Mucosa of rectum (tissue), 2 donors: ENCODE results near the gene MYO15B.

Experiments used
- H3K27ac ChIP-seq, 2 donors: one replicate each; pipeline ENCODE4 v1.7.0; 2013; ENCODE audit warnings: inconsistent platforms in 2 of 2, low read depth in 2 of 2, low read length in 2 of 2
- H3K27me3 ChIP-seq, 2 donors: one replicate each; pipeline ENCODE4 v1.7.0; 2013; ENCODE audit warnings: low read length in 2 of 2; ENCODE audit not compliant: control insufficient read depth in 2 of 2, insufficient read depth in 2 of 2
- H3K36me3 ChIP-seq, 2 donors: one replicate each; pipeline ENCODE4 v1.7.0; 2013; ENCODE audit warnings: low read length in 2 of 2; ENCODE audit not compliant: control insufficient read depth in 2 of 2, insufficient read depth in 2 of 2
- H3K4me1 ChIP-seq, 2 donors: one replicate each; pipeline ENCODE4 v1.7.0; 2013; ENCODE audit warnings: low read length in 2 of 2, mild to moderate bottlenecking in 1 of 2; ENCODE audit not compliant: control insufficient read depth in 2 of 2, insufficient read depth in 2 of 2
- H3K4me3 ChIP-seq, 2 donors: one replicate each; pipeline ENCODE4 v1.7.0; 2013; ENCODE audit warnings: low read length in 2 of 2
- H3K9ac ChIP-seq, 2 donors: one replicate each; pipeline ENCODE4 v1.7.0; 2013; ENCODE audit warnings: low read length in 2 of 2, low read depth in 1 of 2, mild to moderate bottlenecking in 1 of 2
- H3K9me3 ChIP-seq, 2 donors: one replicate each; pipeline ENCODE4 v1.7.0; 2013; ENCODE audit warnings: low read length in 2 of 2; ENCODE audit not compliant: control insufficient read depth in 2 of 2
- donor health status: healthy.
- donor health status: Normal muscosa, but diverticular disease.

MYO15B gene

GRCh38 chr17:75642182-75642783 lies 54.7 kb downstream of the MYO15B start:
- H3K4me3 ChIP-seq: no peak overlapping the region
- H3K9me3 ChIP-seq: no peaks in the 10 kb centered on the region
- peak overlapping the region; percentile 74 to 88 for H3K27ac ChIP-seq
- H3K36me3 ChIP-seq: no peaks in the 10 kb centered on the region
- peak overlapping the region; percentile 27 for H3K9ac ChIP-seq
- H3K27me3 ChIP-seq: no peaks in the 10 kb centered on the region
- H3K4me1 ChIP-seq: peaks cover 48 to 70% of the 10 kb centered on the region in 2 donors

GRCh38 chr17:75642784-75643642 lies 55.4 kb downstream of the MYO15B start:
- H3K27ac ChIP-seq: peak overlapping the region; percentile 74 to 88
- no peaks in the 10 kb centered on the region for H3K27me3 ChIP-seq
- H3K36me3 ChIP-seq: no peaks in the 10 kb centered on the region
- no peak overlapping the region for H3K4me3 ChIP-seq
- peak overlapping the region; percentile 24 to 27 for H3K9ac ChIP-seq
- peaks cover 45 to 64% of the 10 kb centered on the region in 2 donors for H3K4me1 ChIP-seq
- no peaks in the 10 kb centered on the region for H3K9me3 ChIP-seq

- no peaks in the 10 kb centered on the region for H3K27me3 ChIP-seq
- peak overlapping the region; percentile 74 to 88 for H3K27ac ChIP-seq
- H3K4me1 ChIP-seq: peaks cover 45 to 64% of the 10 kb centered on the region in 2 donors
- H3K9ac ChIP-seq: peak overlapping the region in 1 of 2 donors; percentile 27
- H3K36me3 ChIP-seq: no peaks in the 10 kb centered on the region
- H3K9me3 ChIP-seq: no peaks in the 10 kb centered on the region
- no peak overlapping the region for H3K4me3 ChIP-seq
These were observed 56.0 kb downstream of the MYO15B start for GRCh38 chr17:75643643-75644017.

GRCh38 chr17:75645501-75645888 lies 57.9 kb downstream of the MYO15B start:
- Histone ChIP-seq H3K27ac (peak overlapping the region; percentile 98 to 99), H3K4me3 (peak overlapping the region; percentile 46 to 47), H3K36me3 (peaks cover 5 to 14% of the 10 kb centered on the region in 2 donors), H3K4me1 (peaks cover 37 to 56% of the 10 kb centered on the region in 2 donors), H3K9ac (peak overlapping the region; percentile 56 to 78), H3K27me3 (no peaks in the 10 kb centered on the region), H3K9me3 (no peaks in the 10 kb centered on the region)

GRCh38 chr17:75645889-75646637 lies 58.5 kb downstream of the MYO15B start:
- Histone ChIP-seq H3K4me3 (peak overlapping the region; percentile 51 to 59), H3K27ac (peak overlapping the region; percentile 98 to 99), H3K4me1 (peaks cover 37 to 58% of the 10 kb centered on the region in 2 donors), H3K9ac (peak overlapping the region; percentile 57 to 78), H3K36me3 (peaks cover 10 to 20% of the 10 kb centered on the region in 2 donors), H3K27me3 (no peaks in the 10 kb centered on the region), H3K9me3 (no peaks in the 10 kb centered on the region)

- H3K36me3 ChIP-seq: peaks cover 10 to 20% of the 10 kb centered on the region in 2 donors
These were observed 59.0 kb downstream of the MYO15B start for GRCh38 chr17:75646638-75646992.

GRCh38 chr17:75647061-75647460 lies 59.5 kb downstream of the MYO15B start:
- Histone ChIP-seq H3K27ac (peak overlapping the region; percentile 98 to 99), H3K9me3 (no peaks in the 10 kb centered on the region), H3K4me3 (peak overlapping the region in 1 of 2 donors; percentile 51), H3K4me1 (peaks cover 30 to 50% of the 10 kb centered on the region in 2 donors), H3K36me3 (peaks cover 10 to 20% of the 10 kb centered on the region in 2 donors), H3K27me3 (no peaks in the 10 kb centered on the region), H3K9ac (peak overlapping the region; percentile 14 to 78)

More at GRCh38 chr17:75646638-75646992, 59.0 kb downstream of the MYO15B start:
- H3K9me3 ChIP-seq: no peaks in the 10 kb centered on the region
- peak overlapping the region; percentile 51 to 59 for H3K4me3 ChIP-seq
- peak overlapping the region; percentile 57 to 78 for H3K9ac ChIP-seq
- peak overlapping the region; percentile 98 to 99 for H3K27ac ChIP-seq
- H3K27me3 ChIP-seq: no peaks in the 10 kb centered on the region
- H3K4me1 ChIP-seq: peaks cover 35 to 55% of the 10 kb centered on the region in 2 donors

- Histone ChIP-seq H3K27ac (peak overlapping the region in 1 of 2 donors; percentile 98), H3K27me3 (no peaks in the 10 kb centered on the region), H3K36me3 (peaks cover 10 to 23% of the 10 kb centered on the region in 2 donors), H3K9ac (no peak overlapping the region), H3K4me1 (peaks cover 23 to 42% of the 10 kb centered on the region in 2 donors), H3K9me3 (no peaks in the 10 kb centered on the region), H3K4me3 (no peak overlapping the region)
These were observed 60.3 kb downstream of the MYO15B start for GRCh38 chr17:75647921-75648320.

GRCh38 chr17:75649687-75650086 lies 62.1 kb downstream of the MYO15B start:
- peaks cover 10 to 23% of the 10 kb centered on the region in 2 donors for H3K36me3 ChIP-seq
- no peak overlapping the region for H3K27ac ChIP-seq
- H3K27me3 ChIP-seq: no peaks in the 10 kb centered on the region
- H3K9me3 ChIP-seq: no peaks in the 10 kb centered on the region
- no peak overlapping the region for H3K9ac ChIP-seq
- no peak overlapping the region for H3K4me3 ChIP-seq
- H3K4me1 ChIP-seq: peaks cover 16 to 30% of the 10 kb centered on the region in 2 donors
